ENCODE results near the gene ZNF319.

DNA sequence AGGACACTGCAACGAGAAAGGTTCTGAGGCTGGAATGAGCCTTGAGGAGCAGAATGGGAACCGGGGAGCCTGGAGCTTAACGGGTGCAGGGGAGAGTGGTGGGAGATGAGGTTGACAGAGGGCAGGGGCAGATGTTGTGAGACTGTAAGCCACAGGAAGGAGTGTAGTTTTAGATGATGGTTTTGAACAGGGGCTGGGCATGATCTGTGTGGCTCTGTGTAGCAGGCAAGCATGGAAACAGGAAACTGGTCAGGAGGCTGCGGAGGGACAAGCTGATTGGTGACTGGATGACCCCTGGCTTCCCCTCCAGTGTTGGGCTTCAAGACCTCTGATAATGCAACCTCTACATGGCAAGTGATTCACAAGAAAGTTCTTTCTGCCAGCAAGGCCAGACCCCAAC lies 28.2 kb downstream of the ZNF319 start:
- TF ChIP-seq POLR2AphosphoS5 (IDR thresholded peaks at IDR 0.05; ENCODE audit: insufficient read depth in 1 of 2, low read depth in 1 of 2) (no peak), POLR2A (IDR thresholded peaks at IDR 0.05) (no peak)
- TF ChIP-seq, protein P1, sequence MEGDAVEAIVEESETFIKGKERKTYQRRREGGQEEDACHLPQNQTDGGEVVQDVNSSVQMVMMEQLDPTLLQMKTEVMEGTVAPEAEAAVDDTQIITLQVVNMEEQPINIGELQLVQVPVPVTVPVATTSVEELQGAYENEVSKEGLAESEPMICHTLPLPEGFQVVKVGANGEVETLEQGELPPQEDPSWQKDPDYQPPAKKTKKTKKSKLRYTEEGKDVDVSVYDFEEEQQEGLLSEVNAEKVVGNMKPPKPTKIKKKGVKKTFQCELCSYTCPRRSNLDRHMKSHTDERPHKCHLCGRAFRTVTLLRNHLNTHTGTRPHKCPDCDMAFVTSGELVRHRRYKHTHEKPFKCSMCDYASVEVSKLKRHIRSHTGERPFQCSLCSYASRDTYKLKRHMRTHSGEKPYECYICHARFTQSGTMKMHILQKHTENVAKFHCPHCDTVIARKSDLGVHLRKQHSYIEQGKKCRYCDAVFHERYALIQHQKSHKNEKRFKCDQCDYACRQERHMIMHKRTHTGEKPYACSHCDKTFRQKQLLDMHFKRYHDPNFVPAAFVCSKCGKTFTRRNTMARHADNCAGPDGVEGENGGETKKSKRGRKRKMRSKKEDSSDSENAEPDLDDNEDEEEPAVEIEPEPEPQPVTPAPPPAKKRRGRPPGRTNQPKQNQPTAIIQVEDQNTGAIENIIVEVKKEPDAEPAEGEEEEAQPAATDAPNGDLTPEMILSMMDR (IDR thresholded peaks at IDR 0.05) = no peak

All from vagina (tissue), 2 donors.